ENCODE measurements around the gene NOTCH1.

The NOTCH1 gene

GRCh38 chr9:136494531-136495215 is 51.2 kb downstream of the NOTCH1 start:
- H3K27me3 ChIP-seq (ENCODE audit: control insufficient read depth, insufficient read depth, low read length) = no peaks in the 10 kb centered on the region
- H3K9me3 ChIP-seq (ENCODE audit: control insufficient read depth, insufficient read depth, low read length) = no peaks in the 10 kb centered on the region
- H3K4me1 ChIP-seq (ENCODE audit: control insufficient read depth, insufficient read depth, low read length) = no peaks in the 10 kb centered on the region
- H3K9ac ChIP-seq (ENCODE audit: low read depth, low read length) = no peak overlapping the region
- peaks cover 31% of the 10 kb centered on the region for H3K36me3 ChIP-seq (ENCODE audit: control insufficient read depth, insufficient read depth, low read length)
- no peak overlapping the region for H3K4me3 ChIP-seq (ENCODE audit: low read depth, low read length)

GRCh38 chr9:136494012-136494411 is 51.8 kb downstream of the NOTCH1 start:
- H3K9me3 ChIP-seq (ENCODE audit: control insufficient read depth, insufficient read depth, low read length) = no peaks in the 10 kb centered on the region
- H3K27me3 ChIP-seq (ENCODE audit: control insufficient read depth, insufficient read depth, low read length) = no peaks in the 10 kb centered on the region
- H3K9ac ChIP-seq (ENCODE audit: low read depth, low read length) = no peak overlapping the region
- H3K36me3 ChIP-seq (ENCODE audit: control insufficient read depth, insufficient read depth, low read length) = peaks cover 27% of the 10 kb centered on the region
- H3K4me3 ChIP-seq (ENCODE audit: low read depth, low read length) = no peak overlapping the region
- H3K4me1 ChIP-seq (ENCODE audit: control insufficient read depth, insufficient read depth, low read length) = no peaks in the 10 kb centered on the region

- Histone ChIP-seq H3K4me1 (ENCODE audit: control insufficient read depth, insufficient read depth, low read length) (no peaks in the 10 kb centered on the region), H3K27me3 (ENCODE audit: control insufficient read depth, insufficient read depth, low read length) (no peaks in the 10 kb centered on the region), H3K9ac (ENCODE audit: low read depth, low read length) (no peak overlapping the region), H3K36me3 (ENCODE audit: control insufficient read depth, insufficient read depth, low read length) (peaks cover 23% of the 10 kb centered on the region), H3K9me3 (ENCODE audit: control insufficient read depth, insufficient read depth, low read length) (no peaks in the 10 kb centered on the region), H3K4me3 (ENCODE audit: low read depth, low read length) (no peak overlapping the region)
These were observed 52.3 kb downstream of the NOTCH1 start for GRCh38 chr9:136493567-136493971.

GRCh38 chr9:136492978-136493522 is 52.8 kb downstream of the NOTCH1 start:
- H3K27me3 ChIP-seq (ENCODE audit: control insufficient read depth, insufficient read depth, low read length) = no peaks in the 10 kb centered on the region
- no peak overlapping the region for H3K4me3 ChIP-seq (ENCODE audit: low read depth, low read length)
- H3K9ac ChIP-seq (ENCODE audit: low read depth, low read length) = no peak overlapping the region
- H3K9me3 ChIP-seq (ENCODE audit: control insufficient read depth, insufficient read depth, low read length) = no peaks in the 10 kb centered on the region
- H3K36me3 ChIP-seq (ENCODE audit: control insufficient read depth, insufficient read depth, low read length) = peaks cover 19% of the 10 kb centered on the region
- no peaks in the 10 kb centered on the region for H3K4me1 ChIP-seq (ENCODE audit: control insufficient read depth, insufficient read depth, low read length)

GRCh38 chr9:136489731-136490130 is 56.1 kb downstream of the NOTCH1 start:
- no peak overlapping the region for H3K9ac ChIP-seq (ENCODE audit: low read depth, low read length)
- H3K4me1 ChIP-seq (ENCODE audit: control insufficient read depth, insufficient read depth, low read length) = no peaks in the 10 kb centered on the region
- no peaks in the 10 kb centered on the region for H3K9me3 ChIP-seq (ENCODE audit: control insufficient read depth, insufficient read depth, low read length)
- H3K4me3 ChIP-seq (ENCODE audit: low read depth, low read length) = no peak overlapping the region
- no peaks in the 10 kb centered on the region for H3K27me3 ChIP-seq (ENCODE audit: control insufficient read depth, insufficient read depth, low read length)
- H3K36me3 ChIP-seq (ENCODE audit: control insufficient read depth, insufficient read depth, low read length) = no peaks in the 10 kb centered on the region

GRCh38 chr9:136488247-136489214 is 57.3 kb downstream of the NOTCH1 start:
- no peaks in the 10 kb centered on the region for H3K36me3 ChIP-seq (ENCODE audit: control insufficient read depth, insufficient read depth, low read length)
- H3K4me3 ChIP-seq (ENCODE audit: low read depth, low read length) = no peak overlapping the region
- H3K4me1 ChIP-seq (ENCODE audit: control insufficient read depth, insufficient read depth, low read length) = no peaks in the 10 kb centered on the region
- H3K9me3 ChIP-seq (ENCODE audit: control insufficient read depth, insufficient read depth, low read length) = no peaks in the 10 kb centered on the region
- no peak overlapping the region for H3K9ac ChIP-seq (ENCODE audit: low read depth, low read length)
- no peaks in the 10 kb centered on the region for H3K27me3 ChIP-seq (ENCODE audit: control insufficient read depth, insufficient read depth, low read length)

- Histone ChIP-seq H3K4me1 (ENCODE audit: control insufficient read depth, insufficient read depth, low read length) (no peaks in the 10 kb centered on the region), H3K36me3 (ENCODE audit: control insufficient read depth, insufficient read depth, low read length) (no peaks in the 10 kb centered on the region), H3K9ac (ENCODE audit: low read depth, low read length) (no peak overlapping the region), H3K4me3 (ENCODE audit: low read depth, low read length) (no peak overlapping the region), H3K9me3 (ENCODE audit: control insufficient read depth, insufficient read depth, low read length) (no peaks in the 10 kb centered on the region), H3K27me3 (ENCODE audit: control insufficient read depth, insufficient read depth, low read length) (no peaks in the 10 kb centered on the region)
These were observed 58.2 kb downstream of the NOTCH1 start for GRCh38 chr9:136487672-136488071.

GRCh38 chr9:136486823-136487620 is 58.8 kb downstream of the NOTCH1 start:
- Histone ChIP-seq H3K4me1 (ENCODE audit: control insufficient read depth, insufficient read depth, low read length) (no peaks in the 10 kb centered on the region), H3K27me3 (ENCODE audit: control insufficient read depth, insufficient read depth, low read length) (no peaks in the 10 kb centered on the region), H3K4me3 (ENCODE audit: low read depth, low read length) (no peak overlapping the region), H3K36me3 (ENCODE audit: control insufficient read depth, insufficient read depth, low read length) (no peaks in the 10 kb centered on the region), H3K9ac (ENCODE audit: low read depth, low read length) (no peak overlapping the region), H3K9me3 (ENCODE audit: control insufficient read depth, insufficient read depth, low read length) (no peaks in the 10 kb centered on the region)

GRCh38 chr9:136486131-136486530 is 59.7 kb downstream of the NOTCH1 start:
- no peak overlapping the region for H3K9ac ChIP-seq (ENCODE audit: low read depth, low read length)
- H3K4me3 ChIP-seq (ENCODE audit: low read depth, low read length) = no peak overlapping the region
- no peaks in the 10 kb centered on the region for H3K9me3 ChIP-seq (ENCODE audit: control insufficient read depth, insufficient read depth, low read length)
- no peaks in the 10 kb centered on the region for H3K27me3 ChIP-seq (ENCODE audit: control insufficient read depth, insufficient read depth, low read length)
- H3K4me1 ChIP-seq (ENCODE audit: control insufficient read depth, insufficient read depth, low read length) = peaks cover 5% of the 10 kb centered on the region
- H3K36me3 ChIP-seq (ENCODE audit: control insufficient read depth, insufficient read depth, low read length) = no peaks in the 10 kb centered on the region

- H3K9me3 ChIP-seq (ENCODE audit: control insufficient read depth, insufficient read depth, low read length) = no peaks in the 10 kb centered on the region
- H3K9ac ChIP-seq (ENCODE audit: low read depth, low read length) = no peak overlapping the region
- no peaks in the 10 kb centered on the region for H3K36me3 ChIP-seq (ENCODE audit: control insufficient read depth, insufficient read depth, low read length)
- H3K4me3 ChIP-seq (ENCODE audit: low read depth, low read length) = no peak overlapping the region
- no peaks in the 10 kb centered on the region for H3K27me3 ChIP-seq (ENCODE audit: control insufficient read depth, insufficient read depth, low read length)
- peaks cover 5% of the 10 kb centered on the region for H3K4me1 ChIP-seq (ENCODE audit: control insufficient read depth, insufficient read depth, low read length)
These were observed 60.5 kb downstream of the NOTCH1 start for GRCh38 chr9:136485049-136486045.

Measured in iPS-15b (cell line).